ENCODE data around the gene RPL4. TPM values are rescaled to one million over a fixed set of nuclear protein-coding genes. Genes with fewer than 3 reads are reported as not detected.

Gene RPL4
- total RNA-seq, 6 donors from 2014 or later: 807 to 2,526 (median 1,681) TPM

- 98 to 99% methylated on average over 6 of the region's 6 CpGs for WGBS, 2 donors
- Histone ChIP-seq H3K4me3 (no peak overlapping the region), H3K27ac (no peak overlapping the region), H3K27me3 (no peaks in the 10 kb centered on the region), H3K36me3 (peaks cover 2 to 31% (median 11%) of the 10 kb centered on the region in 4 donors), H3K9me3 (no peaks in the 10 kb centered on the region), H3K4me1 (peaks cover 0 to 10% (median 6%) of the 10 kb centered on the region in 4 donors)
- TF ChIP-seq CTCF (IDR thresholded peaks at IDR 0.05): no peak
- DNase-seq (no peak), ATAC-seq (ENCODE audit: low FRiP score in 2 of 2) (no peak)
Observed at GRCh38 chr15:66480267-66480666, 24.4 kb downstream of the RPL4 start.

- H3K36me3 ChIP-seq: peaks cover 0 to 11% (median 5%) of the 10 kb centered on the region in 4 donors
- H3K4me3 ChIP-seq: no peak overlapping the region
- no peaks in the 10 kb centered on the region for H3K9me3 ChIP-seq
- no peak for DNase-seq
- 92 to 100% methylated on average over 1 to 2 of the region's 2 CpGs for WGBS, 2 donors
- H3K27me3 ChIP-seq: no peaks in the 10 kb centered on the region
- no peaks in the 10 kb centered on the region for H3K4me1 ChIP-seq
- ATAC-seq (ENCODE audit: low FRiP score in 2 of 2): peak in 1 of 2 donors; percentile 6
- TF ChIP-seq EP300 (IDR thresholded peaks at IDR 0.05) (no peak), CTCF (IDR thresholded peaks at IDR 0.05) (no peak), POLR2AphosphoS5 (IDR thresholded peaks at IDR 0.05) (no peak), POLR2A (IDR thresholded peaks at IDR 0.05) (no peak)
- no peak overlapping the region for H3K27ac ChIP-seq
Observed at GRCh38 chr15:66477011-66477410, 27.6 kb downstream of the RPL4 start.

GRCh38 chr15:66476535-66476934 is 28.1 kb downstream of the RPL4 start:
- no peaks in the 10 kb centered on the region for H3K27me3 ChIP-seq
- H3K4me3 ChIP-seq: no peak overlapping the region
- ATAC-seq (ENCODE audit: low FRiP score in 2 of 2) (peak in 1 of 2 donors; percentile 18), DNase-seq (no peak)
- no peak overlapping the region for H3K27ac ChIP-seq
- H3K36me3 ChIP-seq: peaks cover 0 to 7% (median 2%) of the 10 kb centered on the region in 4 donors
- H3K9me3 ChIP-seq: no peaks in the 10 kb centered on the region
- 85 to 92% methylated on average over 4 of the region's 4 CpGs for WGBS, 2 donors
- TF ChIP-seq CTCF (IDR thresholded peaks at IDR 0.05) (no peak), POLR2A (IDR thresholded peaks at IDR 0.05) (no peak), POLR2AphosphoS5 (IDR thresholded peaks at IDR 0.05) (no peak), EP300 (IDR thresholded peaks at IDR 0.05) (no peak)
- no peaks in the 10 kb centered on the region for H3K4me1 ChIP-seq

GRCh38 chr15:66474963-66475362 is 29.7 kb downstream of the RPL4 start:
- H3K9me3 ChIP-seq: no peaks in the 10 kb centered on the region
- 91 to 93% methylated on average over 3 of the region's 3 CpGs for WGBS, 2 donors
- no peak overlapping the region for H3K4me3 ChIP-seq
- DNase-seq (no peak), ATAC-seq (ENCODE audit: low FRiP score in 2 of 2) (no peak)
- H3K36me3 ChIP-seq: no peaks in the 10 kb centered on the region
- no peaks in the 10 kb centered on the region for H3K27me3 ChIP-seq
- no peak overlapping the region for H3K27ac ChIP-seq
- H3K4me1 ChIP-seq: no peaks in the 10 kb centered on the region
- no peak for TF ChIP-seq CTCF (IDR thresholded peaks at IDR 0.05)
- no peak for TF ChIP-seq EP300 (IDR thresholded peaks at IDR 0.05)
- no peak for TF ChIP-seq POLR2A (IDR thresholded peaks at IDR 0.05)
- TF ChIP-seq POLR2AphosphoS5 (IDR thresholded peaks at IDR 0.05): no peak

GRCh38 chr15:66474135-66474534 is 30.5 kb downstream of the RPL4 start:
- Histone ChIP-seq H3K4me3 (no peak overlapping the region), H3K27me3 (no peaks in the 10 kb centered on the region), H3K4me1 (no peaks in the 10 kb centered on the region), H3K27ac (no peak overlapping the region), H3K36me3 (no peaks in the 10 kb centered on the region), H3K9me3 (no peaks in the 10 kb centered on the region)
- TF ChIP-seq POLR2A (IDR thresholded peaks at IDR 0.05) (no peak), POLR2AphosphoS5 (IDR thresholded peaks at IDR 0.05) (no peak), CTCF (IDR thresholded peaks at IDR 0.05) (no peak), EP300 (IDR thresholded peaks at IDR 0.05) (no peak)
- 77 to 81% methylated on average over 2 of the region's 2 CpGs for WGBS, 2 donors
- ATAC-seq (ENCODE audit: low FRiP score in 2 of 2) (no peak), DNase-seq (no peak)

Measured in upper lobe of left lung (tissue), 6 donors.